ENCODE results near the gene ZNF454. TPM values are rescaled to one million over a fixed set of nuclear protein-coding genes. Genes with fewer than 3 reads are reported as not detected.

The ZNF454 gene
- total RNA-seq, 4 donors from 2014 or later = 1.4 to 9.9 (median 2.1) TPM; not detected in 1

GRCh38 chr5:178984145-178985072 is 43.4 kb downstream of the ZNF454 start:
- Histone ChIP-seq H3K9me3 (peaks cover 0 to 57% (median 3%) of the 10 kb centered on the region in 4 donors), H3K4me1 (no peaks in the 10 kb centered on the region), H3K36me3 (no peaks in the 10 kb centered on the region), H3K4me3 (no peak overlapping the region), H3K27me3 (no peaks in the 10 kb centered on the region), H3K27ac (no peak overlapping the region)
- no peak for DNase-seq
- TF ChIP-seq CTCF (IDR thresholded peaks at IDR 0.05) (no peak), POLR2A (IDR thresholded peaks at IDR 0.05) (no peak)

GRCh38 chr5:178986326-178986960 is 45.4 kb downstream of the ZNF454 start:
- DNase-seq = no peak
- Histone ChIP-seq H3K4me1 (no peaks in the 10 kb centered on the region), H3K4me3 (no peak overlapping the region), H3K27ac (no peak overlapping the region), H3K9me3 (peaks cover 0 to 56% (median 3%) of the 10 kb centered on the region in 4 donors), H3K36me3 (no peaks in the 10 kb centered on the region), H3K27me3 (no peaks in the 10 kb centered on the region)
- no peak for TF ChIP-seq POLR2A (IDR thresholded peaks at IDR 0.05)
- TF ChIP-seq CTCF (IDR thresholded peaks at IDR 0.05) = no peak

DNA sequence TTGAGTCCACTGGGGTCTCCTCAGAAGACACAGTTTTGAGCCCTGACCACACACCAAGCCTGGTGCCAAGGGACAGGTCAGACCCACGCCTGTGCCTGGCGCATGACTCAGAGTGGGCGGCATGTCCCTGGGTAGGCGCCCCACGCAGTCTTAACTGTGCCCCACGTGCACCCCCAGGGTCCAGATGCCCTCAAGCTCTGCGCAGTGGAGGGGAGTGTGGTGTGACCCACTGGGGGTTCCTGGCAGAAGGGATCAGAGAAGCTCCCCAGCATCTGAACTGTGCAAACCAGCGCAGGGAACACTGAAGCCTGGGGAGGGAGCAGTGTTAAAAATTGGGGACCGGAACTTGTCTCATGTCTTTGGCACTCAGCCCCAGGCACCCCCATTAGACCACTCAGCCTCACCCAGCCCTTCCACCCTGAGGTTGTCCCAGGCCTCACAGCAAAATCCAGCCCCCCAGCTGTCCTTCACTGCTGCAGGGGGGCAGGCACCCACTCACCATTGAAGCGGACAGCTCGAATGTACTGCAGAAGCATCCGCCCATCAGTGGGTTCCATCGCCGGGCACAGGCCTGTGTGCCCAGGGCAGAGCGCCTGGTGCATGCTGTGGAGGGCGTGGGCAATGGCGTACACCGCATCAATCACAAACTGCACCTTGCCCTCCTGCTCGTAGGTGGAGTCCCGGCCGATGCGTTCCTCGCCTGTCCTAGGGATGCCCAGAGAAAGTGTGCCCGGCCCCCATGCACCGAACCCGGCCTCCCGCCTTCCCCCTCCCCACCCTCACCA is 47.6 kb downstream of the ZNF454 start:
- Histone ChIP-seq H3K27me3 (no peaks in the 10 kb centered on the region), H3K27ac (no peak overlapping the region), H3K4me3 (no peak overlapping the region), H3K9me3 (peaks cover 0 to 41% (median 3%) of the 10 kb centered on the region in 4 donors), H3K36me3 (no peaks in the 10 kb centered on the region), H3K4me1 (no peaks in the 10 kb centered on the region)
- TF ChIP-seq POLR2A (IDR thresholded peaks at IDR 0.05) (no peak), CTCF (IDR thresholded peaks at IDR 0.05) (no peak)
- no peak for DNase-seq

DNA sequence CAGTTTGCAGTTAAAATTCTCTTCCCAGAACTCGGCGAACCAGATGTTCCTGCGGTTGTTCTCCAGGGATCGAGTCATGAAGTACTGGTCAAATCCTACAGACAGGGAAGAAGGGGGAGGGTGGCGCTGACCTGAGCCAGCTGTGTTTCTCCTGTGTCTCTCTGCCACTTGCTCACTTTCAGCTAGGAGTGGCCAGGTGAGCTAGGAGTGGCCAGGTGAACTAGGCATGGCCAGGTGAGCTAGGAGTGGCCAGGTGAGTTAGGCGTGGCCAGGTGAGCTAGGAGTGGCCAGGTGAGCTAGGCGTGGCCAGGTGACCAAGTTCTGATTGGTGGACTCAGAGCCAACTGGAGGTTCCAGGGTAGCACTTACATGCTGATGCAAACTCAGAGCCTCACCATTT is 48.3 kb downstream of the ZNF454 start:
- TF ChIP-seq CTCF (IDR thresholded peaks at IDR 0.05) (no peak), POLR2A (IDR thresholded peaks at IDR 0.05) (no peak)
- peaks cover 0 to 34% (median 5%) of the 10 kb centered on the region in 4 donors for H3K9me3 ChIP-seq
- no peaks in the 10 kb centered on the region for H3K36me3 ChIP-seq
- H3K27me3 ChIP-seq = no peaks in the 10 kb centered on the region
- H3K27ac ChIP-seq = no peak overlapping the region
- H3K4me1 ChIP-seq = no peaks in the 10 kb centered on the region
- no peak overlapping the region for H3K4me3 ChIP-seq
- no peak for DNase-seq

- H3K9me3 ChIP-seq = peaks cover 0 to 30% (median 9%) of the 10 kb centered on the region in 4 donors
- H3K36me3 ChIP-seq = no peaks in the 10 kb centered on the region
- no peak for DNase-seq
- no peaks in the 10 kb centered on the region for H3K4me1 ChIP-seq
- H3K27me3 ChIP-seq = no peaks in the 10 kb centered on the region
- H3K4me3 ChIP-seq = no peak overlapping the region
- no peak for TF ChIP-seq CTCF (IDR thresholded peaks at IDR 0.05)
- TF ChIP-seq POLR2A (IDR thresholded peaks at IDR 0.05) = no peak
- no peak overlapping the region for H3K27ac ChIP-seq
Measured at GRCh38 chr5:178990491-178990890, 49.5 kb downstream of the ZNF454 start.

Measured in Peyer's patch (tissue), 4 donors.